ENCODE data around the gene SLC8A1.
A peak's percentile ranks its signal among the peaks of the same experiment; 100 is the strongest.

Gene SLC8A1

DNA sequence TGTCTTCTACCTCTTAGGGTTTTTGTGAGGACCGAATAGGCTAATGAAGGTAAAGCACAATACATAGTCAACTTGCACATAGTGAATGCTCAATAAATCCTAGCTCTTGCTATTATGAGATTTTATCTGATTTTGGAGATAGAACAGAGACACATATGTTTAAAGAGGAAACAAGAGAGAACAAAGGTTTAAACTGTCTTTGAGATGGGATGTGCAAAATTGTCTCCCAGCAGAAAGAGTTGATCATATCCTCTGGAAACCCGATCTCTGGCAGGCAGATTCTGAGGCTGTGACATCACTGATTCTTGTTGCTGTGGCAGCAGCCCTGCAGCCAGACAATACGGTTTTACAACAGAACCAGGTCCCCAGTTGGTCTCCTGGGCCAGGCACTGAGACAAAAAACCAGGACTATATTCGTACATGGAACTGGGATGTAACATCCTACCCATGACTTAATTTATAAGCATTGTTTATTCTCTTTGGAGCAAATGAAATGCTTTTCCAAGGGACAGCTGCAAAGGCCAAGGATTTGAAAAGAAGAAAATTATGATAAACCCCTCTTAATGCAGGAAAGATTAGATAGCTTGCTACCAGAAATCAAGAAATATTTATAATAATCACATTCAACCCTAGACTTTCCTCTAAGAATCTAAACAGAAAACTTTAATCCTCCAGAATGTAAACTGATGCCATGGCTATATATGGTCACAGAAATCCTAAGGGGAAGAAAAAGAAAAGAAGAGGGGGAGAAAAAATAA, 80.2 kb downstream of the SLC8A1 start:
- TF ChIP-seq ISL1 (CRISPR knock-in tag; IDR thresholded peaks at IDR 0.05): peak; percentile 77
- TF ChIP-seq SNAI2 (CRISPR knock-in tag; IDR thresholded peaks at IDR 0.05): 0 out of 2 replicates have a peak, but pooled peaks have one; percentile 26
- 0 out of 2 replicates have a peak, but pooled peaks have one; percentile 46 for TF ChIP-seq ZFP3 (CRISPR knock-in tag; IDR thresholded peaks at IDR 0.05)
- TF ChIP-seq, protein P1, sequence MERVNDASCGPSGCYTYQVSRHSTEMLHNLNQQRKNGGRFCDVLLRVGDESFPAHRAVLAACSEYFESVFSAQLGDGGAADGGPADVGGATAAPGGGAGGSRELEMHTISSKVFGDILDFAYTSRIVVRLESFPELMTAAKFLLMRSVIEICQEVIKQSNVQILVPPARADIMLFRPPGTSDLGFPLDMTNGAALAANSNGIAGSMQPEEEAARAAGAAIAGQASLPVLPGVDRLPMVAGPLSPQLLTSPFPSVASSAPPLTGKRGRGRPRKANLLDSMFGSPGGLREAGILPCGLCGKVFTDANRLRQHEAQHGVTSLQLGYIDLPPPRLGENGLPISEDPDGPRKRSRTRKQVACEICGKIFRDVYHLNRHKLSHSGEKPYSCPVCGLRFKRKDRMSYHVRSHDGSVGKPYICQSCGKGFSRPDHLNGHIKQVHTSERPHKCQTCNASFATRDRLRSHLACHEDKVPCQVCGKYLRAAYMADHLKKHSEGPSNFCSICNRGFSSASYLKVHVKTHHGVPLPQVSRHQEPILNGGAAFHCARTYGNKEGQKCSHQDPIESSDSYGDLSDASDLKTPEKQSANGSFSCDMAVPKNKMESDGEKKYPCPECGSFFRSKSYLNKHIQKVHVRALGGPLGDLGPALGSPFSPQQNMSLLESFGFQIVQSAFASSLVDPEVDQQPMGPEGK (CRISPR knock-in tag; IDR thresholded peaks at IDR 0.05; ENCODE audit: borderline replicate concordance): no peak
- TF ChIP-seq CREB5 (CRISPR knock-in tag; IDR thresholded peaks at IDR 0.05; ENCODE audit: low read depth): no peak
- ATAC-seq: peak; percentile 93

- TF ChIP-seq RARB (CRISPR knock-in tag; IDR thresholded peaks at IDR 0.05) (no peak), CSDC2 (CRISPR knock-in tag; IDR thresholded peaks at IDR 0.05) (0 out of 2 replicates have a peak, but pooled peaks have one; percentile 38)
- ATAC-seq: peak; percentile 13; the same call in 2 of the 3 replicates
These were observed 81.9 kb downstream of the SLC8A1 start for GRCh38 chr2:40370007-40370395.

GRCh38 chr2:40369267-40370006, 82.5 kb downstream of the SLC8A1 start:
- ATAC-seq: no peak
- TF ChIP-seq, protein P2, sequence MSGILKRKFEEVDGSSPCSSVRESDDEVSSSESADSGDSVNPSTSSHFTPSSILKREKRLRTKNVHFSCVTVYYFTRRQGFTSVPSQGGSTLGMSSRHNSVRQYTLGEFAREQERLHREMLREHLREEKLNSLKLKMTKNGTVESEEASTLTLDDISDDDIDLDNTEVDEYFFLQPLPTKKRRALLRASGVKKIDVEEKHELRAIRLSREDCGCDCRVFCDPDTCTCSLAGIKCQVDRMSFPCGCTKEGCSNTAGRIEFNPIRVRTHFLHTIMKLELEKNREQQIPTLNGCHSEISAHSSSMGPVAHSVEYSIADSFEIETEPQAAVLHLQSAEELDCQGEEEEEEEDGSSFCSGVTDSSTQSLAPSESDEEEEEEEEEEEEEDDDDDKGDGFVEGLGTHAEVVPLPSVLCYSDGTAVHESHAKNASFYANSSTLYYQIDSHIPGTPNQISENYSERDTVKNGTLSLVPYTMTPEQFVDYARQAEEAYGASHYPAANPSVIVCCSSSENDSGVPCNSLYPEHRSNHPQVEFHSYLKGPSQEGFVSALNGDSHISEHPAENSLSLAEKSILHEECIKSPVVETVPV (CRISPR knock-in tag; IDR thresholded peaks at IDR 0.05): no peak
- TF ChIP-seq SNAI2 (CRISPR knock-in tag; IDR thresholded peaks at IDR 0.05) (no peak), ISL1 (CRISPR knock-in tag; IDR thresholded peaks at IDR 0.05) (peak; percentile 55)

DNA sequence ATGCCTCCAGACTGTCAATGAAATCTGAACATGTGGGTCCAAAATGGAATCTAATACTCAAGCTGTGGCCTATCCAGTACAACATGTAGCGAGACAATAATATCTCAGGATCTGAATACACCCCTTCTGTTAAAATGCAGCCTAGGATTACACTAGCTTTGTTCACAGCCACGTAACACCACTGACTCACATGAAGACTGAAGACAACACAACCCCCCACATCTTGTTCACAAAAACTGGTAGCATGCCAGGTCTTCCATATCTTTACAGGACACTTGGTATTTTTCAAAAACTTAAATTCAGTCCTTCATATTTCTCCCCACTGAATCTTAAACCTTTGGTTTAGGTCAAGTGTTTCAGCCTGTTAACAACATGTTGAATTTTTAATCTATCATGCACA, 84.2 kb downstream of the SLC8A1 start:
- ATAC-seq: peak; percentile 28
- TF ChIP-seq BACH2 (CRISPR knock-in tag; IDR thresholded peaks at IDR 0.05; ENCODE audit: borderline replicate concordance) (no peak), ZNF70 (CRISPR knock-in tag; IDR thresholded peaks at IDR 0.05) (no peak), ZFP30 (CRISPR knock-in tag; IDR thresholded peaks at IDR 0.05) (no peak), TOX (CRISPR knock-in tag; IDR thresholded peaks at IDR 0.05; ENCODE audit: borderline replicate concordance) (no peak), RARB (CRISPR knock-in tag; IDR thresholded peaks at IDR 0.05) (no peak), CSDC2 (CRISPR knock-in tag; IDR thresholded peaks at IDR 0.05) (no peak), ISL1 (CRISPR knock-in tag; IDR thresholded peaks at IDR 0.05) (no peak), ARNTL (CRISPR knock-in tag; IDR thresholded peaks at IDR 0.05; ENCODE audit: borderline replicate concordance, low read depth) (no peak), ZNF8 (CRISPR knock-in tag; IDR thresholded peaks at IDR 0.05) (no peak), TSHZ2 (CRISPR knock-in tag; IDR thresholded peaks at IDR 0.05) (no peak), TCF4 (CRISPR knock-in tag; IDR thresholded peaks at IDR 0.05; ENCODE audit: borderline replicate concordance) (no peak), CREB5 (CRISPR knock-in tag; IDR thresholded peaks at IDR 0.05; ENCODE audit: low read depth) (no peak), ZFP3 (CRISPR knock-in tag; IDR thresholded peaks at IDR 0.05) (no peak), PPARA (CRISPR knock-in tag; IDR thresholded peaks at IDR 0.05; ENCODE audit: borderline replicate concordance) (no peak), GLIS3 (CRISPR knock-in tag; IDR thresholded peaks at IDR 0.05) (no peak), ESRRG (CRISPR knock-in tag; IDR thresholded peaks at IDR 0.05) (no peak)
- TF ChIP-seq, protein P1 (CRISPR knock-in tag; IDR thresholded peaks at IDR 0.05; ENCODE audit: borderline replicate concordance): no peak
- TF ChIP-seq, protein P2 (CRISPR knock-in tag; IDR thresholded peaks at IDR 0.05): no peak

Data from SK-N-SH treated with all-trans-retinoic acid at 6 μM for 48 hours (cell line).